ENCODE data around the gene GLRA1. TPM values are rescaled to one million over a fixed set of nuclear protein-coding genes. Genes with fewer than 3 reads are reported as not detected.
"Not testable (repeated sequence)": the region's sequence is repeated elsewhere in the genome, so short reads cannot be mapped to it uniquely, and the experiment has no call there.

Gene GLRA1
- total and polyA plus RNA-seq, 2 experiments from 2014 or later, result not detected

DNA sequence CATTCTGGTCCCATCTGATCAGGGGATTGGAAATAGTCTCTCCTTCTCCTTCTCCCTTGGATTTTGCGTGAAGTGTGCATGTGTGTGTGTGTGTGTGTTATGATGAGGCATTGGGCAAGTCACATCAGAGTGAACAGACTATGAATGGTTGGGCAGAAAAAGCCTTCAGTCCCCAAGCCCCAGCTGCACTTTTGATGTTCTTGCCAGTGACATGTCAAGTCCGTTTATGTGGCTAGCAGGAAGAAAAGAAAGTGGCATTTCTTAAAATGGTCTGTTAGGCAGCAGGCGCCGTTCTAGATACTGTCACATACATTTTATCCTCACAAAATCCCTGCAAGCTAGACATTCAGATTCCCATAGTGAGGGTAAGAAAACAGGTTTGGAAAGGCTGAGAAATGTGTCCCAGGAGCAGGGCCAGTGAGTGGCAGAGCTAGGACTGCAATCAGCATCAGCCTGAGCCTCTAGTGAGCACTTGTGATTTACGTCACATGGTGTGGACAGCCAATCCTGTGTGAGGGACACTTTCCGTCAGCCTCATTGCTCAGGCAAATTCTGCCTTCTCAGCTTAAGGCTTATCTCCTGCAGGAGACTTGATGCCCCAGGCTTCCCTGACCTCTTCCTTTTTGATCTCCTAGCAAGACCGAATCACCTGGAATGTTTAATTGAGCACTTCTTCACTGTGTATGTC is 60.4 kb downstream of the GLRA1 start:
- DNase-seq (ENCODE audit: low read depth in 1 of 2, low spot score in 1 of 2), result peak in 1 of 2 donors; percentile 10
- no peaks in the 10 kb centered on the region for H3K9me3 ChIP-seq (ENCODE audit: low read depth)

DNA sequence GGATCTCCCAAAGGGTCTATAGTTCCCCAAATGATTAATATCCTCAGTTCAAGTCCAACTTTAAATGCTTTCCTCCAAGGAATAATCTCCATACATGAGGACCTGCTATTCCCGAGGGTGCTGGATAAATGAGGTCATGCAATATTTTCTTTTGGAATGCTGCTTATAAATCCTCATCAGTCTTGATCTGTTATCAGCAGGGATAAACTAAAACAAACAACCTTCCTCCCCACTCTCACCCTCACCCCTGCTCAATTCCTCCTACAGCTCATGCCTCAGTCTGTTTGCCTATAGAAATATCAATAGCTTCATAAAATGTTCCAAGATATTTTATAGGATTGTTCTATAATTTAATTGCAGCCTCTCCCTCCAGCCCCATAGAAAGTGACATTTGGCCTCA is 61.1 kb downstream of the GLRA1 start:
- no peaks in the 10 kb centered on the region for H3K36me3 ChIP-seq
- TF ChIP-seq, protein P1, sequence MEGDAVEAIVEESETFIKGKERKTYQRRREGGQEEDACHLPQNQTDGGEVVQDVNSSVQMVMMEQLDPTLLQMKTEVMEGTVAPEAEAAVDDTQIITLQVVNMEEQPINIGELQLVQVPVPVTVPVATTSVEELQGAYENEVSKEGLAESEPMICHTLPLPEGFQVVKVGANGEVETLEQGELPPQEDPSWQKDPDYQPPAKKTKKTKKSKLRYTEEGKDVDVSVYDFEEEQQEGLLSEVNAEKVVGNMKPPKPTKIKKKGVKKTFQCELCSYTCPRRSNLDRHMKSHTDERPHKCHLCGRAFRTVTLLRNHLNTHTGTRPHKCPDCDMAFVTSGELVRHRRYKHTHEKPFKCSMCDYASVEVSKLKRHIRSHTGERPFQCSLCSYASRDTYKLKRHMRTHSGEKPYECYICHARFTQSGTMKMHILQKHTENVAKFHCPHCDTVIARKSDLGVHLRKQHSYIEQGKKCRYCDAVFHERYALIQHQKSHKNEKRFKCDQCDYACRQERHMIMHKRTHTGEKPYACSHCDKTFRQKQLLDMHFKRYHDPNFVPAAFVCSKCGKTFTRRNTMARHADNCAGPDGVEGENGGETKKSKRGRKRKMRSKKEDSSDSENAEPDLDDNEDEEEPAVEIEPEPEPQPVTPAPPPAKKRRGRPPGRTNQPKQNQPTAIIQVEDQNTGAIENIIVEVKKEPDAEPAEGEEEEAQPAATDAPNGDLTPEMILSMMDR (IDR thresholded peaks at IDR 0.05; ENCODE audit: low read depth, low read length), result no peak
- H3K27me3 ChIP-seq, result no peaks in the 10 kb centered on the region
- H3K9me3 ChIP-seq (ENCODE audit: low read depth), result no peaks in the 10 kb centered on the region
- no peaks in the 10 kb centered on the region for H3K4me1 ChIP-seq (ENCODE audit: low read depth)
- H3K27ac ChIP-seq, result no peak overlapping the region
- no peak overlapping the region for H3K4me3 ChIP-seq
- DNase-seq (ENCODE audit: low read depth in 1 of 2, low spot score in 1 of 2), result no peak

More for the DNA sequence above, 60.4 kb downstream of the GLRA1 start:
- Histone ChIP-seq H3K27ac (no peak overlapping the region), H3K36me3 (no peaks in the 10 kb centered on the region), H3K4me3 (no peak overlapping the region), H3K4me1 (ENCODE audit: low read depth) (no peaks in the 10 kb centered on the region), H3K27me3 (no peaks in the 10 kb centered on the region)
- TF ChIP-seq, protein P1 (IDR thresholded peaks at IDR 0.05; ENCODE audit: low read depth, low read length), result no peak

DNA sequence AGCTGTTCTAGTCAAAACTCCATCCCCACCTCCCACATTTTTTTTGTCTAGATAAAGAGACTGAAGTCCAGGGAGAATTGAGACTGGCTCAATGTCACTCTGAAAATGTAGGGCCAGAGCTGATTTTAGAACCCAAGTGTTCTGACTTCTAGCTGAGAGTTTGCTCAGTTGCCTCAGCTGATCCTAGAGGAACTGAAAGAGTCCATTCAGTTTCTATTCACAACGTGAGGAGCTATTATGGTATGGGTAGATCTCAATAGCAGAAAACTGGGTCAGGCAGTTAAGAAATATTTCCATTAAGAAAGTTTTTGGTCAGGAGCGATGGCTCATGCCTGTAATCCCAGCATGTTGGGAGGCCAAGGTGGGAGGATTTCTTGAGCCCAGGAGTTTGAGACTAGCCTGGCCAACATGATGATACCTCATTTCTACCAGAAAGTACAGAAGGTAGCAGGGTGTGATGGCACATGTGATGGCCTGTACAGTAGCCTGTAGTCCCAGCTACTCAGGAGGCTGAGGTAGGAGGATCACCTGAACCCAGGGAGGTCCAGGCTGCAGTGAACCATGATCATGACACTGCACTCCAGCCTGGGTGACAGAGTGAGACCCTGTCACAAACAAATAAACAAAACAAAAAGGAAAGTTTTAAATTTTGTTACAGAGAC is 61.7 kb downstream of the GLRA1 start:
- Histone ChIP-seq H3K27me3 (no peaks in the 10 kb centered on the region), H3K36me3 (no peaks in the 10 kb centered on the region), H3K4me1 (ENCODE audit: low read depth) (no peaks in the 10 kb centered on the region), H3K9me3 (ENCODE audit: low read depth) (no peaks in the 10 kb centered on the region), H3K4me3 (no peak overlapping the region), H3K27ac (no peak overlapping the region)
- DNase-seq (ENCODE audit: low read depth in 1 of 2, low spot score in 1 of 2), result no peak
- TF ChIP-seq, protein P1 (IDR thresholded peaks at IDR 0.05; ENCODE audit: low read depth, low read length), result no peak

DNA sequence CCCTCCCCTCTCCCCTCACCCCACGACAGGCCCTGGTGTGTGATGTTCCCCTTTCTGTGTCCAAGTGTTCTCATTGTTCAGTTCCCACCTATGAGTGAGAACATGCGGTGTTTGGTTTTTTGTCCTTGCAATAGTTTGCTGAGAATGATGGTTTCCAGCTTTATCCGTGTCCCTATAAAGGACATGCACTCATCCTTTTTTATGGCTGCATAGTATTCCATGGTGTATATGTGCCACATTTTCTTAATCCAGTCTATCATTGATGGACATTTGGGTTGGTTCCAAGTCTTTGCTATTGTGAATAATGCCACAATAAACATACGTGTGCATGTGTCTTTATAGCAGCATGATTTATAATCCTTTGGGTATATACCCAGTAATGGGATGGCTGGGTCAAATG is 63.8 kb downstream of the GLRA1 start:
- H3K4me3 ChIP-seq; H3K9me3 ChIP-seq (ENCODE audit: low read depth); H3K36me3 ChIP-seq; H3K4me1 ChIP-seq (ENCODE audit: low read depth); H3K27me3 ChIP-seq; H3K27ac ChIP-seq; DNase-seq (ENCODE audit: low read depth in 1 of 2, low spot score in 1 of 2): not testable (repeated sequence)

DNA sequence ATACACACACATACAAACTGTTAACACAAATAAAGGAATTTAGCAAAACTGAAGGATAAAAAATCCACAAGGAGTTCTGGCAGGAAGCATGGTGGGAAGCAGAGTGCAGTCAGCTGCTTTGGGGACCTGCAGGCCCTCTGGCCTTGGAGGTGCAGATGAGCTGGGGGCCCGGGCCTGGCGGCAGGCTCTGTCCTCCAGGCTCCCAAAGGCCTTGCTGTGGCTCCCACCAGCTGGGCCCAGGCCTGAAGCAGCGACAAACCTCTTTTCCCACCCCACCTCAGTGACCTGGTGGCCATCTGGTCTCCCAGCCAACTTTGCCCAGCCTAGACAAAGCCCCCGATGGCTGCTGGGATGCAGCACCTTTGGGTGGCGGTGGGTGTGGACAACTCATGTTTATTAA is 67.8 kb downstream of the GLRA1 start:
- no peaks in the 10 kb centered on the region for H3K36me3 ChIP-seq
- TF ChIP-seq, protein P1 (IDR thresholded peaks at IDR 0.05; ENCODE audit: low read depth, low read length), result no peak
- no peak for DNase-seq (ENCODE audit: low read depth in 1 of 2, low spot score in 1 of 2)
- H3K27me3 ChIP-seq, result no peaks in the 10 kb centered on the region
- no peak overlapping the region for H3K4me3 ChIP-seq
- H3K27ac ChIP-seq, result no peak overlapping the region
- no peaks in the 10 kb centered on the region for H3K4me1 ChIP-seq (ENCODE audit: low read depth)
- H3K9me3 ChIP-seq (ENCODE audit: low read depth), result no peaks in the 10 kb centered on the region

DNA sequence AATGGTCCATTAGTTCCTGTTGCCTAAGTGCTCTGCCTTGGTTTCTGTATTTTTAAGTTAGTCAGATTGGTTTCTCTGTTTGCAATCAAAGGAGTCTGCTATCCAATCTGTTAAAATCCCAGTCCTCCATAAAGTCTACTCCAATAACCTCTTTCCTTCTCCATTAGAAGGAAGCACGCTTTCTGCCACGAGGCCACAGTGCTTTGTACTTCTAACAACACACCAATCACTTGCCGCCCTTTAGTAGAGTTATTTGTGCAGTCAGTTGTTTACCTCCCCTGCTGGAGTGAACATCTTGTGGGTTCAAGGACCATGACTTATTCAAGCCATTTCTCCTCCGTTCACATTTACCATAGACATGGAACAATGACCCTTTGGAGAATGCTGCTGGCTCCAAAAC is 69.0 kb downstream of the GLRA1 start:
- no peaks in the 10 kb centered on the region for H3K36me3 ChIP-seq
- no peak overlapping the region for H3K4me3 ChIP-seq
- H3K9me3 ChIP-seq (ENCODE audit: low read depth), result no peaks in the 10 kb centered on the region

More for the DNA sequence above, 69.0 kb downstream of the GLRA1 start:
- no peak overlapping the region for H3K27ac ChIP-seq
- TF ChIP-seq, protein P1 (IDR thresholded peaks at IDR 0.05; ENCODE audit: low read depth, low read length), result no peak
- no peak for DNase-seq (ENCODE audit: low read depth in 1 of 2, low spot score in 1 of 2)
- H3K27me3 ChIP-seq, result no peaks in the 10 kb centered on the region
- H3K4me1 ChIP-seq (ENCODE audit: low read depth), result no peaks in the 10 kb centered on the region

All from cardiac muscle cell (in vitro differentiated cells and primary cell).